Activated CD8-positive, alpha-beta memory T cell treated with anti-CD3 and anti-CD28 coated beads for 24 hours (primary cell): ENCODE data around the gene CMTM7.

ENCODE experiments used
- DNase-seq: peaks from one replicate; pipeline ENCODE4 v3.0.0-alpha.2; 2020

Gene CMTM7

DNA sequence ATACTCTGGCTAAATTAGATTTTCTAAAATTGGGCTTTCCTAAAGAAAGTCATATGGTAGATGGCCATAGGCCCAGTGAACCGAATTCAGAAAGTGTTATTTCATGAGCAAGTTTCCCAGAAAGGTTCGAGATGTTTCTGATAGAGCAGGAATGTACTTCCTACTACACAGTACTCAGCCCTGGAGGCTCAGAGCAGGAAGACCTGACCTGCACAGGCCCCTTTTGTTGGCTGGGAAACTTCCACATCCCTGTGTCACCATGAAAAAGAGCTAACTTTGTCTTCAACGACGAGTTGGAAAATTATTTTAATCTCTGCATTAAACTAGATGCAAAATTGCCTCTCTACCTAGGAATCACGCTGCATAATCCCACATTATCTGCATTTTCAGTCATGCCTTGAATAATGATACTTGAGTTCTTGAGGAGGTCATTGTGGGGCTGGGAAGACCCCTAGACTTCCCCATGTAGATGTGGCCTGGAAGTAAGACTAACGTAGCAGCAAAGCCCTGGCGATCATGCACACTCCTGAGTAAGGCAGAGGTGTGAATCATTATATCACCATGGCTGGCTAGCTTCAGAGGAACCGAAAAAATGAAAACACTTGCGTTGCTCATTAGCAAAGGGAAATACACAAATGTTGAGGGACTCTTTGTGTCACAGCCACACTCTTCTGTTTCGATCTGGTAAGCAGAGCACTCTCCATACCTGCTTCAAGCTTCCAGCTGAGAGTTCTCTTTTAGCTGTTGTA, 47.1 kb downstream of the CMTM7 start:
- peak; percentile 58 for DNase-seq

DNA sequence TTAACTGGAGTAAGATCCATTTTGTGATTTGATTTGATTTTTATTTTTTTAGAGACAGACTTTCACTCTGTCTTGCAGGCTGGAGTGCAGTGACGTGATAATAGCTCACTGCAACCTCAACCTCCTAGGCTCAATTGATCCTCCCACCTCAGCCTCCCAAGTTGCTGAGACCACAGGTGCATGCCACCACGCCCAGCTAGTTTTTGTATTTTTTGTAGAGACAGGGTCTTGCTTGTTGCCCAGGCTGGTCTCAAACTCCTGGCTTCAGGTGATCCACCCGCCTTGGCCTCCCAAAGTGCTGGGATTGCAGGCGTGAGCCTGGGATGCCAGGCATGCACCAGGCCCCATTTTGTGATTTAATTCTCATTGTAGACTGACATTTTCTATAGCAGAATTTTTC, 47.8 kb downstream of the CMTM7 start:
- peak; percentile 52 for DNase-seq

DNA sequence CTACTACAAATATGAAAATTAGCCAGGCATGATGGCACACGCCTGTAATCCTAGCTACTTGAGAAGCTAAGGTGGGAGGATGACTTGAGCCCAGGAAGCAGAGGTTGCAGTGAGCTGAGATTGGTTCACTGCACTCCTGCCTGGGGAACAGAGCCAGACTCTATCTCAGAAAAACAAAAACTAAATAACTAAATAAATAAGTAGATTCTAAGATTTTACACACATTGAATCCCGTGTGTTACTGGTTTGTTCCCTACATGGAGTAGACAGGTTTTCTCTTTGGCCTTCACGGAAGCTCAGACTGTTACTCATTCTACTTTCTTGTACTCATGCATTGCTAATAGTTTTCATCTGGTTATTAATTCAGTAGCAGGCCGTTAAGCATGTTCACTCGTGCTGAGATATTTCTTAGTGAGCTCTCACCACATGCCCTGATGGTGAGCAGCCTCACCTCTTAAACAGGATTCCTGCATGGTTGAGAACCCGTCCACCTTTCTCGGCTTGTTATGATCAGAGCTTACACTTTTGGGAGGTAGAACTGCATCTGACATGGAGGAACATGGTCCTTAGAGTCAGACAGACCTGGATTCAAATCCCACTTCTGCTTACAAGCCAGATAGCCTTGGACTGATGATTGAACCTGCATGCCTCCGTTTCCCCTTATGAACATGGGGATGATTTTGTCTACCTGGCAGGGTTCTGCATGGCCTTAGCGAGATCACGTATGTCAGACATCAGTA, 49.1 kb downstream of the CMTM7 start:
- peak; percentile 32 for DNase-seq

DNA sequence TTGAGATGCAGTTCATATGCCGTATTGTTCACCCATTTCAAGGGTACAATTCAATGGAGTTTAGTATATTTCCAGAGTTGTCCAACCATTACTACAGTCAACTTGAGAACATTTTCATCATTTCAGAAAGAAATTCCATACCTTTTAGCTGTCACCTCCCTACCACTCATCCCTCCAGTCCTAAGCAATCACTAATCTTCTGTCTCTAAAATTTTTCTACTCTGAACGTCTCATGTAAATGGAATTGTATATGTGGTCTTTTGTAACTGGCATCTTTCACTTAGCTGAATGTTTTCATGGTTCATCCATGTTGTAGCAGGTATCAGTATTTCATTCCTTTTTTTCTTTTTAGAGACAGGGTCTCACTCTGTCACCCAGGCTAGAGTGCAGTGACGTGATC, 51.1 kb downstream of the CMTM7 start:
- no peak for DNase-seq

DNA sequence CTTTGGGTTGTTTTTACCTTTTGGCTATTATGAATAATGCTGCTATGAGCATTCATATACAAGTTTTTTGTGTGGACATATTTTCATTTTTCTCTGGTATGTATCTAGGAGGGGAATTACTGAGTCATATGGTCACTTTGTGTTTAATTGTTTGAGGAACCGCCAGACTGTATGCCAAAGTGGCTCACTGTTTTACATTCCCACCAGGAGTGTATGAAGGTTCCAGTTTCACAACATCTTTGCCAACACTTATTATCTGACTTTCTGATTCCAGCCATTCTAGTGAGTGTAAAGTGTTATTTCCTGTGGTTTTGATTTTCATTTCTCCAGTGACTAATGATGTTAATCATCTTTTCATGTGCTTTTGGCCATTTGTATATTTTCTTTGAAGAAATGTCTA, 51.8 kb downstream of the CMTM7 start:
- peak; percentile 50 for DNase-seq

DNA sequence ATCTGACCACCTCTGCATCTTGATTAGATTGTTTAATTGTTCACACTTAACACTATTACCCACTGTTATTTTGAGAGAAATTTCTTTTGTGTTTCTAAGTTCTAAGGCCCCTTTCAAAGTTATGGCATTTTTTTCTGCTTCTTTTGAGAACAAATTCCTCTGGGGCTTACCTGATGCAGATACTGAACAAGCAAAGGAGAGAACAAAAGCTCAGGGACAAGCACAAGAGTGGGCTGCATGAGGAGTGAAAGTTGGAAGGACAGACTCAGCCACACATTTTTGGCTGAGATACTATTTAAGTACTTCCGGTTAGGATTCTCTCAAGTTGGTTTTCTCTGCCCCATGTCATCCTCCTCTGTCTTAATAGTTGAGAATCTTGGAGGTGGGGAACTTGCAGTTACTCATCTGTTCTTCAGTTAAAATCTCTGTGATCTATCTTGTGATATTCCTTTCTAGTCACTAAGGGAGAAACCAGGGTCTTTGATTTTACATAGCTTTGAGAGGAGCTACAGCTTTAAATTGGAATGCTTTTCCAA, 56.3 kb downstream of the CMTM7 start:
- DNase-seq = no peak

DNA sequence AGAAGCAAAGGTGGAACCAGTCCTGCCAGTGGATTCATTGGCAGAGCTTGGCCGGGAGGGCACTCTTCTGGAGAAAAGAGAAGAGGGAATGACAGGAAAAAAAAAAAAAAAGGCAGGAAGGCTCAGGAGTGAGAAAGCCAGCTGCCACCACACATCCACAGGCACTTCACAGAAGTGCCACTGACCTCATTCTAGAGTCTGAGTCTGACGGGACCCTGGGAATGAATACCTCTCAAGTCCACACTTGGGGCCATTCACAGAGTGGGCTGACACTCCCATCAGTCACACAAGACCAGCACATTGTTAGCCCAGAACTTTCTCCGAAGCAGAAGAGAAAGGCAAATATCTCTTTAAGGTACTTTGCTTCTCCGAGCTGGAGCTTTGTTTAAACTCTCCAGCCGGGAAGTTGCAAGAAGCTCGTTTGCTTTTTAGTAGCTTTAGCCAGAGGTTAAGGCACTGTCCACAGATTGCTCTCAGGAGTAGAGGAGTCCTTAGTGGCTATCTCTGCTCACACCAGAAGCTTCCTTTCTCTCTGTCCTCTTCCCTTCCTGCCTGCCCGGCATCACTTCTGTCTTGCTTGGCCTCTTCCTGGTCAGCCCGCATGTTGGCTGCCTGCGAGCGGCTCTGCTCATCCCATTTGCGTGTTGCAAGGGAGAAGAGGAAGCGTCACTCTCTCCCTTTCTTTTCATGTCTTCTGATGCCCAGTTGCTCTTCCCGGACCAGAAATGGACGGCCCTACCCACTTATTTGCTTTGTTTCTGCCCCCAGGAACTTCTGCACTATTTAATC, 57.2 kb downstream of the CMTM7 start:
- DNase-seq = peak; percentile 19

DNA sequence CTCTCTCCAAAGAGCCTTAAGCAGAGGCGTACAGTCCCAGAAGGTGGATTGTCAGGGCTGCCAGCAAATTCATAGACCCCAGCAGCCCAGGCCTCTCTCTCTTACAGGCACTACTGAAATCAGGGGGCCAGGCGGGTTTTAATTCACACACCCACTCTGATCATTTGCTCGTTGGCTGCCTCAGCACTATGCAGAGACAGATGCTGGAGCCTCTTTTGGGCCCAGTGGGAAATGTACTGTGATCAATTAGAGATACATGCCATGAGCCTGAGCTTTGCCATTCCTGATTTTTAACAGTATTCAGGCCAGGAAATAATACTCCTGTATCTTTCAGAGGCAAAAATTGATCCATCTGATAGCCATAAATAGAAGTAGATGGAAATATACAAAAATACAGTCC, 58.0 kb downstream of the CMTM7 start:
- DNase-seq = no peak

DNA sequence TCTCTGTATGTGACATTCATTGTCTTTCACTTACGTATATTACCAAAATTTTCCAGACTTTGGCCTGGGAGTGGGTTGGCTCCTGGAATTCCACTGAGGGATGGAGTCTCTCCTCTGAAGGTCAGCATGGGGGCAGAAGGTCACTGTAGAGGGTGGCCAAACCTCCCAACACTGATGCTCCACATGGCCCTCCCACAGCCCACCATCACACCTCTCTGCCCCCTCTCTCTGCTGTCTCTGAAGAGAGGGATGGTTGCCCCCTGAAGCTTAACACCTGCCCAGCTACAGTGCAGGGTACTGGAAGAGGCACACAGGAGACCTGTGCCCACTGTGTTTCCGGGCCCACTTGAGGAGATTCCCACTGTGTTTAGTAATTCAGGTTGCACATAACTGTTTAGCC, 58.8 kb downstream of the CMTM7 start:
- DNase-seq = no peak

DNA sequence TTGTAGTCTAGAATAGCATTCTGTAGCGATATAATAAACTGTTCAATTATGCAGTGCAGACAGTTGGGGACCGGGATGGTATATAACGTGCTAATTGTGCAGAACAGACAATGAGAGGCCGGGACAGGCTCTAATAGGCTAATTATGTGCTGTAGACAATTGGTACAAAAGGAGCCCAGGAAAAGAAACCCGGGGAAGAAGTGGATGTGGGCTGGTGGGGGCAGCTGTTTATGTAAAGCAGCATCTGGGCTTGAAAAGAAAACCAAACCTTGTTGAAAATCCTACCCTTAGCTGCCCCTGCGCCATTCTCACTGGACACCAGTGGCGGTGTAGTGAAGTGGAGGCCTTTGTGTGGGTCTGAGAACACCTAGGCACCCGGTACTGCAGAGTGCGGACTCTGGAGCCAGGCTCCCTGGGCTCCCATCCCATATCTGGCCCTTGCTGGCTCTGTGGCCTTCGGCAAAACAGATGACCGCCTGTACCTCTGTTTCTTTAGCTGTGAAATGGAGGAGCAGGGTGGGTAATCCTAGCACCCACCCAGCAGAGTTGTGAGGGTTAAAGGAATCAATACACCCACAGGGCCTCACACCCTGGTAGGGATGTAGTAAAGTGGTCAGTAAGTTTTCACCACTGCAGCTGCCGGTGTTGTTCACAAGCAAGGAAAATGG, 59.5 kb downstream of the CMTM7 start:
- DNase-seq = peak; percentile 28

DNA sequence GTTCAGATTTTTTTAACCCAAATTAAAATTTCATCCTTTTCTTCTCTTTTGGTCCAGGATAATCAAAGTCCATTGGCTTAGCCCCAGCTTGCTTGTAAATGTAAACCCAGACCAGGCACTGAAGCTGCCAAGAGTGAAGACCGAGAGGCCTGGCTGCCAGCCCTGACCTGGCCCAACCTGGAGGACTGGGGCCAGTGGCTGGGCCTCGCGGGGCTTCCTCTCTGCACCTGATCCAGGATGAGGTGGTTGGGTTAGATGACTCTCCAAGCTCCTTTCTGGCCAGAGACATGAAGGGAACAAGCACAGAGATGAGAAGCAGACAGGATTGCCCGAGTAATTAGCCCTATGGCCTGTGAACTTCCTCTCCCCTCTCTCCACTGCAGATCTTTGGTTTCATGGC, 60.4 kb downstream of the CMTM7 start:
- peak; percentile 38 for DNase-seq

DNA sequence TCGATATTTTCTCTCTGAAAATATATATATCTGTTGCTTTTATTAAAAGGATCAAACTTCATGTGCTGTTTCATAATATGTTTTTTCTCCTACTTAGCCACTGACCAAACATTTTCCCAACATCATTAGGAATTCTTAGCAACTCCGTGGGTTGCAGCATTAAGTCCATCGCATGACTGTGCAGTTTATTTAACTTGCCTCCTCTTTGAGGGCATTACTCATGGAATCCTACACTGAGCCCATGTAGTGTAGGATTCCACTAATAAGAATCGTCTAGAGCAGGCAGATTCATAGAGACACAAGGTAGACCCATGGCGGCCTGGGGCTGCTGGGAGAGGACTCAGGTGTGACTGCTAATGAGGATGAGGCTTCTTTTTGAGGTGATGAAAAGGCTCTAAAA, 61.7 kb downstream of the CMTM7 start:
- DNase-seq = no peak

DNA sequence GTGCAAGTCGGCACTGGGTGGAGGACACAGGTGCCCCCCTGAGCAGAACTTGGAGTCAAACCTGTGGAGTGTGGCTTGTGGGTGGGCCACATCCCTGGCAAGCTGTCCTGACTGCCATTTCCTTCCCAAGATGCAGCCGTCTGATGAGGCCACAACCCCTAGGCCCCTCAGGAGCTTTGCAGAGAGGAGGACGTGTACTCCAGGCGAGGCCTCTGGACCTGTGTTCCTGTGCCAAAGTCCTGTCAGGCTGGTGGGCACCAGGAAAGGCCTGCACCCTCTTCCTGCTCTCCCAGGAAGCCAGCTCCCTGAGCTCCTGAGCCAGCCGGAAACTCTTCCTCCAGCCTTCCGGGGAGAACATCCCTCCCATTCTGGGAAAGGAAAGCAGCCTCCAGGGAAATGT, 62.5 kb downstream of the CMTM7 start:
- DNase-seq = peak; percentile 51

DNA sequence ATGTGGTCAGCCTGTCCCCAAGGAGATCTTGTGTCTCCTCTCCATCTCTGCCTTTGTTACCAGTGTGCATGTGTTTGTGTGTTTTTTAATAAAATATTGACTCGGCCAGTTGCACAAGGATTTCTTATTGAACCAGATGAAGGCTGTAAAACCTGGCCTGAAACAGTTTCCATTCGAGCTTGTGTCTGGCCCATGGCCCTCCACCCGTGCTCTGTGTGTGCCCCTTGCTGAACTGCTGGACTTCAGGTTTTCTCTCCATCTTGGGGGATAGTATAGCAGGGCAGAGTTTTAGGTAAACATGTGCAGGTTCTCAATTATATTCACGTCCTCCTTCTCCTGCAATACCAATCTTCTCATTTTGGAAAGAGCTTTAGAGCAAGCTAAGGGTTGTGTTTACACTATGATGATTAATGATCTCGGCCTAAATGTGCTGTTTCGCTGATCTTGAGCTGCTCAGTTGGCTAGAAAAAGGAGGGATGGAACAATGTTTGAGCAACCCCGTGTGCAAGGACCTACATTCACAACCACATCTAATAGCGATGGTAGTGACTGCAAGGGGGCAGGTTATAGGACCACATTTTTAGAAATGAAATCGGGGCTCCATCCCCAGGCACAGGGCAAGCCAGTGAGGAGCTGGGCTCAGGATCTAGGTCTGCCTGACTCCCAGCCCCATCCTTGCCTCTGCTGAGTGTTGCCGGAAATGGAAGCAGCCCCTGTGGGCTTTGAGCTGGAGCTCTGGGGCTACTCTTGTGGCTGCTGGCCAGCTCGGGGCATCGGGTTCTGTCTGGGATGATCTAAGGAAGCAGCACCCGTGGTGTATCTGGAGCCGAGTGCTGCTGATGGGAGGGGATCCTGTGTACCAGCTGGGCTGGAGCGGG, 63.3 kb downstream of the CMTM7 start:
- DNase-seq = peak; percentile 54

DNA sequence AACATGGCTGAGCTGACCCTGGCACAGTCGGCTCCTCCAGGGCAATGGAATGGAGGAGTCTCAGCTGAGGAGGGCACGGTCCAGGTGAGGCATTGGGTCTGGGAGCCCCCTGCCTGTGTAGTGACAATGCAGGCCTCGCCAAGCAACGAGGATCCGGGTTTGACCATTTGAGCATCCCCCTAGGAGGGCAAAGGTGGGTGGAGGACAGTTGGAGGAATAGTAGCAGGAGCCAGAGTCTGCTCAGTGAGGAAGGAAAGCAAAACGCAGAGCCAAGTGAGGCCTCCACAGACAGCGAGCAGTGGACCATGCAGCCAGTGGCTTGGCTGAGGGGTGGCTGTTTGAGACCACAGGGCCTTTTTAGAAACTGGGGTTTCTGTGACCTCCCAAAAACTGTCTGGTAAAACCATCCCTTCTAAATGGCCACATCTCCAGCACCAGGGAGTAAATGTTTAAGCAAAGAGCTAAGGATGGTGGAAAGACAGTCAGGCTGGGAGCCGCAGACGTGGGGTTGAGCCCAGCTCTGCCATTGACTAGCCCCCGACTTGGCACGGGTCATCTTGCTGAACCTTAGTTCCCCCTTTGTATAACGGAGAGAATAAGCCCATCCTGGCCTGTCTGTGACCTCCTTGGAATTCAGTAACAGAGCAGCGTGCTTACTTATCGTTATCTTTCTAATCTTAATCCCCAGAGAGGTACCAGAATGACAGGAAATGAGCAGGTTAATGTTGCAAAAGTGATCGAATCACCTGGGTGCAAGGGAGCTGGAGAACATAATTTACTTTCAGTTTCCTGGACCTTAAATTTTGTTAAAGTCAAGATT, 64.2 kb downstream of the CMTM7 start:
- peak; percentile 54 for DNase-seq

DNA sequence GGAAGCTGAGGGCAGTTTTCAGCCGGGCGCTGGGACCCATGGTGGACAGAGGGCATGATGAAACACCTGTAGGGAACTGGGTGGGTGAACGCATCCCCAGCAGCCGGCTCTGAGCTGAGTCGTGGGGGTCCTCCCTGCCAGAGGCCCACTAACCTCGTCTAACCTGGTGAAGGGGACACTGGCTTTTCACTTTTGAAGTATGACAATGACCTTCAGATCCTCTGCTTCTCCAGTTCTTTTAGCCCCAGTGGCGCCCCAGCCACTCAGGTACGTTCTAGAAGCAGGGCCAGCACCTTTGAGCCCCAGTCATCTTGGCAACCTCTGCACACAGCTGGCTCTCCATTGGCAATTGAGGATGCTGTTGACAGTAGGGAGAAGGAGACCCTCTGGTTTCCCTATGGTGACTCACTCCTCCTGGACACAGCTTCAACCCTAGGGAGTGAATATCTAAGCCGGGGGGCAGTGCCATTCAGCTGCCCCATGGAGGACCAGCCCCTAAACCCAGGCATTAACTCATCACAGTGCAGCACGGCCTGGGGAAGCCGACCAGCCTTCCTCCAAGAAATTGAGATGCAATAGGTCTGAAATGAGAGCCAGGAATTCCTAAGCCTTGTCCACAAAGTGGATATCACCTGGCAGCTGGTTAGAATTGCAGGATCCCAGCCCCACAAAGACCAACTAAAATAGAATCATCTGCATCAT, 64.9 kb downstream of the CMTM7 start:
- peak; percentile 56 for DNase-seq

DNA sequence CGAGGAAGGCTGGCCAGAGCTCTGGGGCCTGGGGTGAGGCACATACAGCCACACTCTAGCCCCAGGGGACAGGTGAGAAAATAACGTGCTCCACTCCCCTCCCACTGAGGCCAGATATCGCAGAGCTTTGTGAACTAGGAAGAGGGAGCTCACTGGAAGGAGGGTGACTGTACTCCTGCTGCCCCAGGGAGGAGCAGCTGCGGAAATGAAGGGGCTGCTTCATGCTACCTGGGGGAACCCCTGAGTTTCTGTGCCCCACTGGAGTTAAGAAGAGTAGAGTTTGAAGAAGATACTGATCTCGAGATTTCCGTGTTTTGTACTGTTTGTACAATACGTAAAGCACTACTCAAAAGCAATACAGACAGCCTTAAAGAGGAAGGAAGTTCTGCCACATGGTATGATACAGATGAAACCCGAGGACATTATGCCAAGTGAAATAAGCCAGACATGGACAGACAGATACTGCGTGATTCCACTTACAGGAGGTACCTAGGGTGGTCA, 66.4 kb downstream of the CMTM7 start:
- DNase-seq = peak; percentile 74

DNA sequence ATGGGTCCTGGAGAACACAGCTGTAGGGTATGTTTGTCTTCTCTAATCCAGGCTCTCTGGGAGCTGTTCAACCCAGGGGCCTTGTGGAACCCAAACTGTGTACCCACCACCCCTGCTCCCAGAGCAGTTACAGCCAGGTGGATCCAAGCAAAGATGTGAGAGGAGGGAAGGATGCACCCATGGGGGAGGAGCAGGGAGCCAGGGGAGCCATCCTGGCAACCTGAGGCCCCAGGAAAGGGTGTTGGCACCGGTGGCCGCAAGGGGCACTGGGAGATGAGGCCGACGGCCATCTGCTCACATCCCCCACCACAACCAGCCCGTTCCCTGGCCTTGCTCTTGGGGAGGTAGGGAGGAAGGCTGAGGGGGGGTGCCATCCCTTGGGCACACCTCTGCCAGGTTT, 67.8 kb downstream of the CMTM7 start:
- DNase-seq = no peak

DNA sequence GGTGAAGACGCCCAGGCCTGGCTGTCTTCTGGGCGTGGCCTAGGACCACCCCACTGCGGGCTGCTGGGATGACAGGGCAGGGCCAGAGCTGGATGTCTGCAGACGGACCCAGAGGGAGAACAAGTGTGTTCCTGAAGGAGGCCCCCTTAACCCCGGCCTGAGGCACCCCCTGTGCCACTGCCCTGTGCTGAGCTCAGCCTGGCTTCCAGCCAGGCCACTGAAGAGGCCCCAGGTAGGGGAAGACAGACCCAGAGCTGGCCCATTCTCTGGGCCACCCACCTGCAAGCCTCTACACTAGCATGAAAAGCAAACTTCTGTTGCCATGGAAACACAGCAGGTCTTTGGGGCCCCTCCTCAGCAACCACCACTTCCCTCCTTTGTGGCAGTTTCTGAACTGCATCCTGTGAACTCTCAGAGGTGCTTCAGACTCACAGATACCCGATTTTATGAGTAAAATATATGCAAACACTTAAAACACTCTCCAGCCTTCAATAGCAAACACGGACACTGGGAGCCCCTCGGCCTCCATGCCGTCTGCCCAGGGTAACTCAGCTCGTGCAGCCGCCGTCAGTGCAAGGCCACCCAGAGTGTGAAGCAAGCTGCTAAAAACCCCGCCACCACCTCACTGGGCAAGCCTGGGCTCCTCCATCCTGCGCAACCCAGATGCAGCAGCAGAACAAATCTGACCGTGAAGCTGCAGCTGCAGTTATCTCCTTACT, 68.5 kb downstream of the CMTM7 start:
- peak; percentile 81 for DNase-seq
